Cardiac muscle cell (in vitro differentiated cells and primary cell): ENCODE results near the gene C11orf52. TPM values are rescaled to one million over a fixed set of nuclear protein-coding genes. Genes with fewer than 3 reads are reported as not detected.

Source experiments
- DNase-seq, 2 donors: peaks; one replicate each; pipeline versions ENCODE4 v3.0.0 to v3.0.0-alpha.2; 2010 to 2017; ENCODE audit warnings: low read depth in 1 of 2, low spot score in 1 of 2
- H3K27ac ChIP-seq: fragments of 200-600 bp; sonication (generic); 2 replicates; pipeline ENCODE4 v1.5.1; 2016
- H3K27me3 ChIP-seq: fragments of 200-600 bp; sonication (generic); 2 replicates; pipeline ENCODE4 v1.6.0; 2016; ENCODE audit warnings: control low read depth
- H3K36me3 ChIP-seq: fragments of 200-600 bp; sonication (generic); 2 replicates; pipeline ENCODE4 v1.5.1; 2016; ENCODE audit warnings: control low read depth
- H3K4me1 ChIP-seq: fragments of 200-600 bp; sonication (generic); 2 replicates; pipeline ENCODE4 v1.8.1; 2017; ENCODE audit warnings: low read depth, mild to moderate bottlenecking, mixed run types
- H3K4me3 ChIP-seq: fragments of 200-600 bp; sonication (generic); 2 replicates; pipeline ENCODE4 v1.5.1; 2016; ENCODE audit warnings: mild to moderate bottlenecking
- H3K9me3 ChIP-seq: fragments of 200-600 bp; sonication (generic); 2 replicates; pipeline ENCODE4 v1.5.1; 2017; ENCODE audit warnings: low read depth, mild to moderate bottlenecking, control low read depth
- CTCF ChIP-seq: IDR thresholded peaks from 2 replicates; pipeline ENCODE4 v1.5.1; 2012; ENCODE audit warnings: low read depth, mild to moderate bottlenecking, low read length
- polyA plus RNA-seq: library from polyadenylated mRNA; unstranded; fragments of >200 nt; fragmentation: Nextera tagmentation; extraction: Ambion mirVana; gene quantifications from 2 replicates; pipeline ENCODE4 v1.2.1, GENCODE V29; 2016
- total RNA-seq: library from RNA; depleted of rRNA; stranded (reverse); fragments of >200 nt; gene quantifications from 2 replicates; pipeline ENCODE4 v1.2.3, GENCODE V29; 2016

The C11orf52 gene
- total and polyA plus RNA-seq, 2 experiments from 2014 or later: 7.4 to 8.5 TPM

- no peak overlapping the region for H3K27ac ChIP-seq
- H3K4me1 ChIP-seq: no peaks in the 10 kb centered on the region
- DNase-seq: no peak
Observed at GRCh38 chr11:111960916-111961315, 42.2 kb downstream of the C11orf52 start.

GRCh38 chr11:111961389-111962300 lies 42.9 kb downstream of the C11orf52 start:
- DNase-seq: no peak
- no peaks in the 10 kb centered on the region for H3K36me3 ChIP-seq
- H3K4me1 ChIP-seq: peaks cover 1% of the 10 kb centered on the region
- H3K27ac ChIP-seq: no peak overlapping the region
- no peaks in the 10 kb centered on the region for H3K9me3 ChIP-seq
- H3K4me3 ChIP-seq: no peak overlapping the region
- TF ChIP-seq CTCF: no peak
- no peaks in the 10 kb centered on the region for H3K27me3 ChIP-seq

More at GRCh38 chr11:111960916-111961315, 42.2 kb downstream of the C11orf52 start:
- H3K4me3 ChIP-seq: no peak overlapping the region
- TF ChIP-seq CTCF: no peak
- no peaks in the 10 kb centered on the region for H3K36me3 ChIP-seq
- no peaks in the 10 kb centered on the region for H3K9me3 ChIP-seq
- H3K27me3 ChIP-seq: no peaks in the 10 kb centered on the region

GRCh38 chr11:111963931-111964340 lies 45.2 kb downstream of the C11orf52 start:
- no peaks in the 10 kb centered on the region for H3K9me3 ChIP-seq
- no peak for DNase-seq
- H3K4me1 ChIP-seq: peaks cover 5% of the 10 kb centered on the region
- no peaks in the 10 kb centered on the region for H3K27me3 ChIP-seq
- no peak overlapping the region for H3K4me3 ChIP-seq
- no peak for TF ChIP-seq CTCF
- no peak overlapping the region for H3K27ac ChIP-seq
- no peaks in the 10 kb centered on the region for H3K36me3 ChIP-seq

- no peak overlapping the region for H3K4me3 ChIP-seq
- no peak for DNase-seq
- H3K4me1 ChIP-seq: peaks cover 10% of the 10 kb centered on the region
- no peaks in the 10 kb centered on the region for H3K9me3 ChIP-seq
- peaks cover 7% of the 10 kb centered on the region for H3K36me3 ChIP-seq
- H3K27ac ChIP-seq: peak overlapping the region; percentile 69
- H3K27me3 ChIP-seq: no peaks in the 10 kb centered on the region
- no peak for TF ChIP-seq CTCF
Observed at GRCh38 chr11:111966678-111967077, 48.0 kb downstream of the C11orf52 start.

- Histone ChIP-seq H3K27ac (no peak overlapping the region), H3K9me3 (no peaks in the 10 kb centered on the region), H3K4me1 (peaks cover 10% of the 10 kb centered on the region), H3K36me3 (peaks cover 7% of the 10 kb centered on the region), H3K4me3 (no peak overlapping the region), H3K27me3 (no peaks in the 10 kb centered on the region)
- TF ChIP-seq CTCF: no peak
- peak in 1 of 2 donors; percentile 24 for DNase-seq
Observed at GRCh38 chr11:111967649-111968048, 48.9 kb downstream of the C11orf52 start.
